Kasumi-1 (cell line): ENCODE results near the gene NOP9.

ENCODE experiments used
- DNase-seq, 2 experiments: peaks; one replicate each; lab custom pipeline; 2025; lab: John Stamatoyannopoulos, UW

NOP9 gene

GRCh38 chr14:24299255-24300191 lies at the start of gene NOP9, which contains the start of gene DHRS1:
Gene NOP9, plus strand, starts transcription at chr14:24299850. Its CDS starts 105 bp downstream, at chr14:24299955.
Gene DHRS1, minus strand, starts transcription at chr14:24299780. Its CDS starts 674 bp downstream, at chr14:24299106.
- peak; percentile 74 to 88 for DNase-seq

GRCh38 chr14:24250354-24250753 lies 49.3 kb upstream of the NOP9 start:
- no peak for DNase-seq

GRCh38 chr14:24251880-24252288 lies 47.8 kb upstream of the NOP9 start:
- no peak for DNase-seq

- no peak for DNase-seq
These were observed 47.1 kb upstream of the NOP9 start for GRCh38 chr14:24252289-24253124.

- DNase-seq: no peak
These were observed 45.7 kb upstream of the NOP9 start for GRCh38 chr14:24253936-24254335.

- no peak for DNase-seq
These were observed 44.8 kb upstream of the NOP9 start for GRCh38 chr14:24254630-24255392.

- DNase-seq: no peak
These were observed 44.2 kb upstream of the NOP9 start for GRCh38 chr14:24255438-24255837.

- DNase-seq: no peak
These were observed 43.5 kb upstream of the NOP9 start for GRCh38 chr14:24255931-24256711.

- no peak for DNase-seq
These were observed 42.7 kb upstream of the NOP9 start for GRCh38 chr14:24256960-24257359.

- no peak for DNase-seq
These were observed 41.5 kb upstream of the NOP9 start for GRCh38 chr14:24258119-24258518.

- no peak for DNase-seq
These were observed 40.9 kb upstream of the NOP9 start for GRCh38 chr14:24258548-24259265.

GRCh38 chr14:24259282-24260025 lies 40.2 kb upstream of the NOP9 start:
- DNase-seq: no peak

- DNase-seq: no peak
These were observed 39.4 kb upstream of the NOP9 start for GRCh38 chr14:24260026-24260779.

- no peak for DNase-seq
These were observed 38.9 kb upstream of the NOP9 start for GRCh38 chr14:24260780-24261157.

- DNase-seq: no peak
These were observed 38.2 kb upstream of the NOP9 start for GRCh38 chr14:24261256-24261968.

- no peak for DNase-seq
These were observed 37.7 kb upstream of the NOP9 start for GRCh38 chr14:24261969-24262327.

- no peak for DNase-seq
These were observed 36.6 kb upstream of the NOP9 start, which contains the start of gene TGM1 for GRCh38 chr14:24262821-24263733. Gene TGM1, minus strand, starts transcription at chr14:24263177. Its CDS starts 825 bp downstream, at chr14:24262352.
